ENCODE data around the gene RAPGEF4. TPM values are rescaled to one million over a fixed set of nuclear protein-coding genes. Genes with fewer than 3 reads are reported as not detected.
"Not testable (repeated sequence)": the region's sequence is repeated elsewhere in the genome, so short reads cannot be mapped to it uniquely, and the experiment has no call there.

Gene RAPGEF4
- polyA plus RNA-seq, 4 donors: 8.5 to 11.6 (median 10.2) TPM

- no peak for DNase-seq (ENCODE audit: low read depth in 4 of 4, low spot score in 2 of 4)
Observed at GRCh38 chr2:173026479-173026878, 290.8 kb downstream of the RAPGEF4 start.

GRCh38 chr2:173027181-173028128 is 291.8 kb downstream of the RAPGEF4 start:
- peak; percentile 74 to 90 (median 82) for DNase-seq (ENCODE audit: low read depth in 4 of 4, low spot score in 2 of 4)

GRCh38 chr2:173028141-173028540 is 292.5 kb downstream of the RAPGEF4 start:
- no peak for DNase-seq (ENCODE audit: low read depth in 4 of 4, low spot score in 2 of 4)

- no peak for DNase-seq (ENCODE audit: low read depth in 4 of 4, low spot score in 2 of 4)
Observed at GRCh38 chr2:173028671-173029070, 293.0 kb downstream of the RAPGEF4 start.

GRCh38 chr2:173030561-173031490 is 295.2 kb downstream of the RAPGEF4 start:
- no peak for DNase-seq (ENCODE audit: low read depth in 4 of 4, low spot score in 2 of 4)

- no peak for DNase-seq (ENCODE audit: low read depth in 4 of 4, low spot score in 2 of 4)
Observed at GRCh38 chr2:173032032-173032431, 296.4 kb downstream of the RAPGEF4 start.

- no peak for DNase-seq (ENCODE audit: low read depth in 4 of 4, low spot score in 2 of 4)
Observed at GRCh38 chr2:173033084-173033483, 297.4 kb downstream of the RAPGEF4 start.

GRCh38 chr2:173034143-173034542 is 298.5 kb downstream of the RAPGEF4 start:
- no peak for DNase-seq (ENCODE audit: low read depth in 4 of 4, low spot score in 2 of 4)

GRCh38 chr2:173037245-173038120 is 301.8 kb downstream of the RAPGEF4 start:
- no peak for DNase-seq (ENCODE audit: low read depth in 4 of 4, low spot score in 2 of 4)

- DNase-seq (ENCODE audit: low read depth in 4 of 4, low spot score in 2 of 4): not testable (repeated sequence)
Observed at GRCh38 chr2:173038257-173038656, 302.6 kb downstream of the RAPGEF4 start.

GRCh38 chr2:173040729-173041128 is 305.1 kb downstream of the RAPGEF4 start:
- DNase-seq (ENCODE audit: low read depth in 4 of 4, low spot score in 2 of 4): no peak

GRCh38 chr2:173043476-173043875 is 307.8 kb downstream of the RAPGEF4 start:
- DNase-seq (ENCODE audit: low read depth in 4 of 4, low spot score in 2 of 4): no peak

- no peak for DNase-seq (ENCODE audit: low read depth in 4 of 4, low spot score in 2 of 4)
Observed at GRCh38 chr2:173043897-173044519, 308.4 kb downstream of the RAPGEF4 start.

GRCh38 chr2:173044686-173045085 is 309.0 kb downstream of the RAPGEF4 start:
- DNase-seq (ENCODE audit: low read depth in 4 of 4, low spot score in 2 of 4): no peak

- no peak for DNase-seq (ENCODE audit: low read depth in 4 of 4, low spot score in 2 of 4)
Observed at GRCh38 chr2:173045181-173045580, 309.5 kb downstream of the RAPGEF4 start.

- no peak for DNase-seq (ENCODE audit: low read depth in 4 of 4, low spot score in 2 of 4)
Observed at GRCh38 chr2:173048522-173048896, 312.9 kb downstream of the RAPGEF4 start.

- DNase-seq (ENCODE audit: low read depth in 4 of 4, low spot score in 2 of 4): no peak
Observed at GRCh38 chr2:173048897-173049661, 313.4 kb downstream of the RAPGEF4 start.

- DNase-seq (ENCODE audit: low read depth in 4 of 4, low spot score in 2 of 4): no peak
Observed at GRCh38 chr2:173049831-173050230, 314.2 kb downstream of the RAPGEF4 start.

- no peak for DNase-seq (ENCODE audit: low read depth in 4 of 4, low spot score in 2 of 4)
Observed at GRCh38 chr2:173050684-173051083, 315.0 kb downstream of the RAPGEF4 start.
